Measurements from ENCODE around the gene APIP.

- TF ChIP-seq, protein P1, sequence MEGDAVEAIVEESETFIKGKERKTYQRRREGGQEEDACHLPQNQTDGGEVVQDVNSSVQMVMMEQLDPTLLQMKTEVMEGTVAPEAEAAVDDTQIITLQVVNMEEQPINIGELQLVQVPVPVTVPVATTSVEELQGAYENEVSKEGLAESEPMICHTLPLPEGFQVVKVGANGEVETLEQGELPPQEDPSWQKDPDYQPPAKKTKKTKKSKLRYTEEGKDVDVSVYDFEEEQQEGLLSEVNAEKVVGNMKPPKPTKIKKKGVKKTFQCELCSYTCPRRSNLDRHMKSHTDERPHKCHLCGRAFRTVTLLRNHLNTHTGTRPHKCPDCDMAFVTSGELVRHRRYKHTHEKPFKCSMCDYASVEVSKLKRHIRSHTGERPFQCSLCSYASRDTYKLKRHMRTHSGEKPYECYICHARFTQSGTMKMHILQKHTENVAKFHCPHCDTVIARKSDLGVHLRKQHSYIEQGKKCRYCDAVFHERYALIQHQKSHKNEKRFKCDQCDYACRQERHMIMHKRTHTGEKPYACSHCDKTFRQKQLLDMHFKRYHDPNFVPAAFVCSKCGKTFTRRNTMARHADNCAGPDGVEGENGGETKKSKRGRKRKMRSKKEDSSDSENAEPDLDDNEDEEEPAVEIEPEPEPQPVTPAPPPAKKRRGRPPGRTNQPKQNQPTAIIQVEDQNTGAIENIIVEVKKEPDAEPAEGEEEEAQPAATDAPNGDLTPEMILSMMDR (IDR thresholded peaks at IDR 0.05) = no peak
- no peak for TF ChIP-seq POLR2AphosphoS5 (IDR thresholded peaks at IDR 0.05; ENCODE audit: insufficient read depth in 1 of 2, low read depth in 1 of 2)
These were observed 41.4 kb upstream of the APIP start for GRCh38 chr11:34957606-34958005.
